ENCODE data around the gene SLC25A28. TPM values are rescaled to one million over a fixed set of nuclear protein-coding genes. Genes with fewer than 3 reads are reported as not detected.

Gene SLC25A28
- total and polyA plus RNA-seq, 3 donors from 2014 or later: 58.2 to 202 (median 89.3) TPM

DNA sequence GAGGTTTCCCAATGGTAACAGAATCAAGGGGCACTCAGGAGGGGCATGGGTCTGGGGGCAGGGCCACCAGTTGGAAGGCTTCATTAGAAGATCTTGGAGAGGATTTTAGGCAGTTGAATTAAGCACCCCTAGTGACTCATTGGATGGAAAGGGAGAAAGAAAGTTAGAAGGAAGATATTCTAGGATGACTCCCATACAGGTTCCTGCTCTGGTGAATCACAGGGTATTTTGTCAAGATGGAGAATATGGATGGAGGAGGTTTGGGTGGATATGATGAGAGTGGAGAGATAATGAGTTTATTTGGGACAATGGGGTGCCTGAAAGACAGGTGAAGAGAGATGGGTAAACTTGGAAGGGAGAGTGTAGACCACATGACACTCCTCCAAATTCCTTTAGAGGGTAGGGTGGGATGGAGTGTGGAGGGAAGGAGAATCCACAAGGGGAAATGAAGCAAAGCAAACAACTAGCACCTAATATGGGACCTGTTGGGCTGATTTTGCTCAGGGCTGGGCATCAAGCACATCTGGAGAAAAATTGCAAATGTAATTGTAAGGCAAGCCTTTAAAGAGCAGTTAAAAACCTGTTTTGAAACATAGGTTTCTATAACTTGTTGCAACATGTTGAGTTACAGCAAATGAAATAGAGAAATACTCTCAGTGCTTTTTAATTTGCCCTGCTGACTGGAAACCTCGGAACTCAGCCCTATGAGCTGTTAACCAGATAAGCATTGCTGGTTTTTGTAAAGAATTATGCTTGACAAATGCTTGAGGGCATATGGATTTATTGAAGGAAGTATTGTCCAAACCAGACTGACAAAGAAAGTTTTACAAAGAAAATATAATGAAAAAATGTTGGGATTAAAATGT, 36.2 kb upstream of the SLC25A28 start:
- Histone ChIP-seq H3K27me3 (no peaks in the 10 kb centered on the region), H3K4me1 (no peaks in the 10 kb centered on the region), H3K27ac (no peak overlapping the region), H3K36me3 (ENCODE audit: low read depth, missing control alignments) (no peaks in the 10 kb centered on the region), H3K9me3 (no peaks in the 10 kb centered on the region), H3K4me3 (no peak overlapping the region)
- TF ChIP-seq POLR2A (IDR thresholded peaks at IDR 0.05): no peak
- TF ChIP-seq, protein P1, sequence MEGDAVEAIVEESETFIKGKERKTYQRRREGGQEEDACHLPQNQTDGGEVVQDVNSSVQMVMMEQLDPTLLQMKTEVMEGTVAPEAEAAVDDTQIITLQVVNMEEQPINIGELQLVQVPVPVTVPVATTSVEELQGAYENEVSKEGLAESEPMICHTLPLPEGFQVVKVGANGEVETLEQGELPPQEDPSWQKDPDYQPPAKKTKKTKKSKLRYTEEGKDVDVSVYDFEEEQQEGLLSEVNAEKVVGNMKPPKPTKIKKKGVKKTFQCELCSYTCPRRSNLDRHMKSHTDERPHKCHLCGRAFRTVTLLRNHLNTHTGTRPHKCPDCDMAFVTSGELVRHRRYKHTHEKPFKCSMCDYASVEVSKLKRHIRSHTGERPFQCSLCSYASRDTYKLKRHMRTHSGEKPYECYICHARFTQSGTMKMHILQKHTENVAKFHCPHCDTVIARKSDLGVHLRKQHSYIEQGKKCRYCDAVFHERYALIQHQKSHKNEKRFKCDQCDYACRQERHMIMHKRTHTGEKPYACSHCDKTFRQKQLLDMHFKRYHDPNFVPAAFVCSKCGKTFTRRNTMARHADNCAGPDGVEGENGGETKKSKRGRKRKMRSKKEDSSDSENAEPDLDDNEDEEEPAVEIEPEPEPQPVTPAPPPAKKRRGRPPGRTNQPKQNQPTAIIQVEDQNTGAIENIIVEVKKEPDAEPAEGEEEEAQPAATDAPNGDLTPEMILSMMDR (IDR thresholded peaks at IDR 0.05): no peak
- 0% methylated on average over 1 of the region's 1 CpG for WGBS, 2 donors
- intact Hi-C loops (cut with DNase I; ENCODE audit: low total_unique reads): no loop called here
- no peak for DNase-seq

DNA sequence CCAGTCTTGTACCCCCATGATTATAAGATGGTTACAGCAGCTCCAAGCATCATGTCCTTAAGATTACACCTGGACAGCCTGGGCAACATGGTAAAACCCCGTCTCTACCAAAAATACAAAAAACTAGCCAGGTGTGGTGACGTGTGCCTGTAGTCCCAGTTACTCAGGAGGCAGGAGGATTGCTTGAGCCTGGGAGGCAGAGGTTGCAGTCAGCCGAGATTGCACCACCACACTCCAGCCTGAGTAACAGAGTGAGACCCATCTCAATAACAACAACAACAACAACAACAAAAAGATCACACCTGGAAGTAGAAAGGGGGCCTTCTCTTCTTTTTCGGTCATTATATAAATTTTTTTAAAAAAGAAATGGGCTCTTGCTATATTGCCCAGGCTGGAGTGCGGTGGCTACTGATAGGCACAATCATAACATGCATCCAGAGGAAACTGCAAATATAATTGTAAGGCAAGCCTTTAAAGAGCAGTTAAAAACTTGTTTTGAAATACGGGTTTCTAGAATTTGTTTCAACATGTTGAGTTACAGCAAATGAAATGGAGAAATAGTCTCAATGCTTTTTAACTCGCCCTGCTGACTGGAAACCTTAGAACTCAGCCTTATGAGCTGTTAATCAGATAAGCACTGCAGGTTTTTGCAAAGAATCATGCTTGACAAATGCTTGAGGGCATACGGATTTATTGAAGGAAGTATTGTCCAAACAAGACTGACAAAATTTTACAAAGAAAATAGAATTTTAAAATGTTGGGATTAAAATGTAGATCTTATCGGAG, 34.3 kb upstream of the SLC25A28 start:
- H3K36me3 ChIP-seq (ENCODE audit: low read depth, missing control alignments): no peaks in the 10 kb centered on the region
- H3K9me3 ChIP-seq: no peaks in the 10 kb centered on the region
- intact Hi-C loops (cut with DNase I; ENCODE audit: low total_unique reads): no loop called here
- H3K27ac ChIP-seq: no peak overlapping the region
- no peaks in the 10 kb centered on the region for H3K4me1 ChIP-seq
- 88 to 93% methylated on average over 9 of the region's 9 CpGs for WGBS, 2 donors
- no peak overlapping the region for H3K4me3 ChIP-seq
- H3K27me3 ChIP-seq: no peaks in the 10 kb centered on the region
- DNase-seq: no peak
- TF ChIP-seq, protein P1 (IDR thresholded peaks at IDR 0.05): no peak
- no peak for TF ChIP-seq POLR2A (IDR thresholded peaks at IDR 0.05)

DNA sequence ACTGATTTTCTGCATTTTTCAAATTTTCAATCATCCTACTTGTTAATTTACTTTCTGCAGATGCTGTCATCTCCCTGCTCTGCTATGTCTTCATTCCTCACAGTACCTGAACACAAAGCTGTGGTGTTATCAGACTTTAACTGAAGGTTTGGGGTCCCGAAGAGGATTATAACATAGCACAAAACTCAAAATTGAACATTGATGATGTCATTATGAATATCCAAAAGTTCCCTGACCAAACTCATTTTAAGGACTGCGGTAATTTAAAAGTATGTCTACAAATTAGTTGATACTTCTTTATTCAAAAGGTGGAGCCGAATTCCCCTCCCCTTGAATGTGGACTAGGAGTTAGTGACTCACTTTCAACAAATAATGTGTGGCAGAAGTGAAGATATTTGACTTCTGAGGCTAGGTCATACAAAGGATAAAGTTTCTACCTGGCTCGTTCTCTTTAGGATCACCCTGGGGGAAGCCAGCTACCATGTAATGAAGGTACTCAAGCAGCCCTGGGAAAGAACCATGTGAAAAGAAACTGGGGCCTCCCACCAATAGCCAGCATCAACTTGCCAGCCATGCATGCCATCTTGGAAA, 32.7 kb upstream of the SLC25A28 start:
- Histone ChIP-seq H3K27me3 (no peaks in the 10 kb centered on the region), H3K4me3 (no peak overlapping the region), H3K4me1 (no peaks in the 10 kb centered on the region), H3K9me3 (no peaks in the 10 kb centered on the region), H3K36me3 (ENCODE audit: low read depth, missing control alignments) (no peaks in the 10 kb centered on the region), H3K27ac (no peak overlapping the region)
- no peak for TF ChIP-seq POLR2A (IDR thresholded peaks at IDR 0.05)
- TF ChIP-seq, protein P1 (IDR thresholded peaks at IDR 0.05): no peak
- WGBS, 2 donors: 93 to 97% methylated on average over 4 of the region's 4 CpGs
- DNase-seq: no peak
- intact Hi-C loops (cut with DNase I; ENCODE audit: low total_unique reads): no loop called here

DNA sequence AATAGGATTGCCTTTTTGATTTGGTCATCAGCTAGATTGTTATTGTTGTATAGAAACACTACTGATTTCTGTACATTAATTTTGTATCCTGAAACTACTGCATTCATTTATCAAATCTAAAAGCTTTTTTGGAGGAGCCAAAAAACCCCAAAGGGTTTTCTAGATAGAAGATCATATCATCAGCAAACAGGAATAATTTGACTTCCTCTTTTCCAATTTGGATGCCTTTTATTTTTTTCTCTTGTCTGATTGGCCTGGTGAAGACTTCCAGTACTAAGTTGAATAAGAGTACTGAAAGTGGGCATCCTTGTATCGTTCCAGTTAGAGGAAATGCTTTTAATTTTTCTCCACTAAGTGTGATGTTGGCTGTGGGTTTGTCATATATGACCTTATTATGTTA, 28.5 kb upstream of the SLC25A28 start:
- DNase-seq: no peak
- Histone ChIP-seq H3K27ac (no peak overlapping the region), H3K27me3 (no peaks in the 10 kb centered on the region), H3K4me1 (no peaks in the 10 kb centered on the region), H3K4me3 (no peak overlapping the region), H3K36me3 (ENCODE audit: low read depth, missing control alignments) (no peaks in the 10 kb centered on the region), H3K9me3 (no peaks in the 10 kb centered on the region)
- 0% methylated on average over 1 of the region's 1 CpG for WGBS, 2 donors
- TF ChIP-seq POLR2A (IDR thresholded peaks at IDR 0.05): no peak
- TF ChIP-seq, protein P1 (IDR thresholded peaks at IDR 0.05): no peak
- intact Hi-C loops (cut with DNase I; ENCODE audit: low total_unique reads): no loop called here

Measured in testis (tissue), 3 donors.